VCaP (cell line): ENCODE measurements around the gene COL24A1.

Source experiments
- H3K27ac ChIP-seq: fragments of 450-650 bp; 2 replicates; pipeline ENCODE4 v1.5.1; 2017
- CTCF ChIP-seq: fragments of 450-650 bp; conservative IDR thresholded peaks from 2 replicates; pipeline ENCODE4 v1.5.1; 2017; ENCODE audit warnings: mild to moderate bottlenecking, moderate library complexity

The COL24A1 gene

GRCh38 chr1:86169625-86170024, 13.1 kb upstream of the COL24A1 start:
- TF ChIP-seq CTCF, result peak; percentile 53
- no peak overlapping the region for H3K27ac ChIP-seq

- no peak for TF ChIP-seq CTCF
These were observed 3.2 kb upstream of the COL24A1 start for GRCh38 chr1:86159800-86160199.

DNA sequence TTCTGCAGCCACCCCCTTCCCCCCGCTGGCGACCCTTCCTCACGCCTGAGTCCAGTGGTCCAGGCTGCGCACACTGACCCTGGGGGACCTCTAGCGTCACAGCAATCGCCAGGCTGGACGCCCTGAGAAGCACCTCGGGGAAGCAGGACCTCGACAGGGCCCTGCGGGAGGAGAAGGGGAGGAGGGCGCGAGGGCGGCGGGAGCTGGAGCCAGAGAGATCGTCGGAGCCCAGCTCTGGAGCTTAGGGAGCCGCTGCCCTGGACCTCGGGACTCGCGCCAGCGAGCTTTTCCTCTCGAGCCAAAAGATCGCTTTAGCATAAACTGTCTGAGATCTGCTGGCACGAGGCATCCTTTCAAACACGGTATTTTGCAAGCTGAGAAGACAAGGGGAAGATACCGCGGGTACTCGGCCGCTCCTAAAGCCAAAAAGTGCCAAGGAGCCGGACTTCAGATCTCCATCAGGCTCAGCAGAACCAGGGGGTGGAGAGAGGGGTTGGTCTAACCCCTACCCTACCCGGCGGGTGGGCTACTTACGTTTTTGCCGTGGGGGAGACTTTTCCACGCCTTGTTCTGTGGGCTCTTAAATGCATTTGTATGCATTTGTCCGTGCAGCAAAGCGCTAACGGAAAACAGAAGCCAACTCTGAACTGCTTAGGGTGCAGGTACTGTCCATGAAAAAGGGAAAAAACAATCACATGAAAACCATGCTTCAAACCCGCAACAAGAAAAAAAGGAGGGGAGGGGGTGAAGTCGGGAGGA, 586 bp downstream of the COL24A1 start:
- no peak for TF ChIP-seq CTCF

More at GRCh38 chr1:86159800-86160199, 3.2 kb upstream of the COL24A1 start:
- no peak overlapping the region for H3K27ac ChIP-seq

GRCh38 chr1:86155051-86155806, 1.3 kb downstream of the COL24A1 start:
- H3K27ac ChIP-seq, result no peak overlapping the region
- no peak for TF ChIP-seq CTCF

More for the DNA sequence above, 586 bp downstream of the COL24A1 start:
- no peak overlapping the region for H3K27ac ChIP-seq

GRCh38 chr1:86154571-86155050, 2.0 kb downstream of the COL24A1 start:
- TF ChIP-seq CTCF, result no peak
- no peak overlapping the region for H3K27ac ChIP-seq

GRCh38 chr1:86153836-86154235, 2.7 kb downstream of the COL24A1 start:
- TF ChIP-seq CTCF, result no peak

DNA sequence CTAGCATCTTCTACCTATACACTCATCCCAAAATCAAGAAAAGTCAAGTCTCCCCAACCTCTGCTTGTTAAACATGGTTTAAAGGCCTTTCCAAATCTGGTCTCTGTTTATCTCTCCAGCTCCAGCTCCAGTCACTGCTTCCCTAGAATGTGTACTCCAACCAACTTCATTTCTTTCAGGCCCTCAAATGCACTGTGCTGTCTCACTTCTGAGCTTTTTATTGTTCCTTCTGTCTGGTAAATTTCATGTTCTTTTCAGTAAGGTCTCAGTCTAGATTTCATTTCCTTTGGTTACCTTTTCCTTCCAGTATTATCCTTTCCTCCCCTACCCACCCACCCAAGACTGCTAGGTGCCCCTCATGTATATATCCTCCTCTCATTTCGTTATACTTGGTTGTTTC, 3.7 kb downstream of the COL24A1 start:
- no peak for TF ChIP-seq CTCF

More at GRCh38 chr1:86153836-86154235, 2.7 kb downstream of the COL24A1 start:
- H3K27ac ChIP-seq, result no peak overlapping the region

More for the DNA sequence above, 3.7 kb downstream of the COL24A1 start:
- no peak overlapping the region for H3K27ac ChIP-seq
